Activated T-cell treated with anti-CD3 and anti-CD28 coated beads, Interleukin-2, amount 50 U/mL, for 72 hours (primary cell): ENCODE data around the gene CCDC15. TPM values are rescaled to one million over a fixed set of nuclear protein-coding genes. Genes with fewer than 3 reads are reported as not detected.
"Not testable (repeated sequence)": the region's sequence is repeated elsewhere in the genome, so short reads cannot be mapped to it uniquely, and the experiment has no call there.

Experiments
- ATAC-seq, 2 donors: fragments of 150-1000 bp; cut with Tn5 transposase; replicated peaks in 1 of 2; 2 replicates each; pipeline ENCODE4 v1.10.0; 2021; ENCODE audit warnings: moderate library complexity in 2 of 2, mild to moderate bottlenecking in 1 of 2
- DNase-seq, 2 donors: peaks; one replicate each; pipeline ENCODE4 v3.0.0; 2021 to 2022; ENCODE audit warnings: mixed read lengths in 1 of 2
- H3K27ac Mint-ChIP-seq: one replicate; pipeline ENCODE4 v1.8.0; 2022; ENCODE audit warnings: mild to moderate bottlenecking, moderate library complexity, mixed read lengths
- H3K27me3 Mint-ChIP-seq: one replicate; pipeline ENCODE4 v1.8.0; 2022; ENCODE audit warnings: low read depth, mixed read lengths
- H3K36me3 Mint-ChIP-seq, 2 donors: one replicate each; pipeline ENCODE4 v1.8.0; 2022; ENCODE audit warnings: mixed read lengths in 2 of 2, mild to moderate bottlenecking in 1 of 2; ENCODE audit not compliant: insufficient read depth in 2 of 2
- H3K4me1 Mint-ChIP-seq: one replicate; pipeline ENCODE4 v1.8.0; 2022; ENCODE audit warnings: low read depth, mixed read lengths
- H3K4me3 Mint-ChIP-seq, 2 donors: one replicate each; pipeline ENCODE4 v1.8.0; 2022; ENCODE audit warnings: mild to moderate bottlenecking in 2 of 2, mixed read lengths in 2 of 2, moderate library complexity in 2 of 2
- H3K9me3 Mint-ChIP-seq, 2 donors: one replicate each; pipeline ENCODE4 v1.8.0; 2022; ENCODE audit warnings: mixed read lengths in 2 of 2
- total RNA-seq, 2 donors: library from RNA; stranded (reverse); gene quantifications; one replicate each; pipeline ENCODE4 v1.2.3, GENCODE V29; 2022

The CCDC15 gene
- total RNA-seq, 2 donors from 2014 or later, result 9.1 to 9.9 TPM

GRCh38 chr11:124946735-124947141, 7.3 kb upstream of the CCDC15 start:
- Mint-ChIP-seq H3K27me3 (no peaks in the 10 kb centered on the region), H3K9me3 (peaks cover 5 to 11% of the 10 kb centered on the region in 2 donors), H3K36me3 (peaks cover 5 to 10% of the 10 kb centered on the region in 2 donors), H3K4me1 (peaks cover 20% of the 10 kb centered on the region), H3K4me3 (no peak overlapping the region), H3K27ac (no peak overlapping the region)
- ATAC-seq (no peak), DNase-seq (no peak)

- Mint-ChIP-seq H3K9me3 (peaks cover 5 to 11% of the 10 kb centered on the region in 2 donors), H3K4me1 (peaks cover 3% of the 10 kb centered on the region), H3K4me3 (no peak overlapping the region), H3K27ac (no peak overlapping the region), H3K27me3 (no peaks in the 10 kb centered on the region), H3K36me3 (peaks cover 5 to 10% of the 10 kb centered on the region in 2 donors)
- DNase-seq, result no peak
- no peak for ATAC-seq
These were observed 3.2 kb upstream of the CCDC15 start for GRCh38 chr11:124950601-124951330.

- Mint-ChIP-seq H3K36me3 (peaks cover 5 to 10% of the 10 kb centered on the region in 2 donors), H3K9me3 (peaks cover 5 to 11% of the 10 kb centered on the region in 2 donors), H3K4me3 (no peak overlapping the region), H3K27me3 (no peaks in the 10 kb centered on the region), H3K27ac (no peak overlapping the region), H3K4me1 (peaks cover 5% of the 10 kb centered on the region)
- ATAC-seq (no peak), DNase-seq (no peak)
These were observed 2.7 kb upstream of the CCDC15 start for GRCh38 chr11:124951341-124951740.

- DNase-seq, result no peak
- peaks cover 11% of the 10 kb centered on the region for H3K4me1 Mint-ChIP-seq
- H3K9me3 Mint-ChIP-seq, result no peaks in the 10 kb centered on the region
- H3K36me3 Mint-ChIP-seq, result peaks cover 0 to 2% of the 10 kb centered on the region in 2 donors
- H3K27me3 Mint-ChIP-seq, result no peaks in the 10 kb centered on the region
- H3K27ac Mint-ChIP-seq, result no peak overlapping the region
- no peak for ATAC-seq
- H3K4me3 Mint-ChIP-seq, result no peak overlapping the region
These were observed 571 bp downstream of the CCDC15 start for GRCh38 chr11:124954590-124954955.

- Mint-ChIP-seq H3K36me3 (no peaks in the 10 kb centered on the region), H3K27ac (no peak overlapping the region), H3K9me3 (no peaks in the 10 kb centered on the region), H3K4me1 (peaks cover 11% of the 10 kb centered on the region), H3K4me3 (peak overlapping the region in 1 of 2 donors; percentile 9), H3K27me3 (no peaks in the 10 kb centered on the region)
- ATAC-seq (no peak), DNase-seq (no peak)
These were observed 1.0 kb downstream of the CCDC15 start for GRCh38 chr11:124955035-124955434.

- peak; percentile 9 to 20 for DNase-seq
- H3K4me1 Mint-ChIP-seq, result peaks cover 4% of the 10 kb centered on the region
These were observed 8.1 kb downstream of the CCDC15 start for GRCh38 chr11:124961972-124962609.

GRCh38 chr11:124968197-124968596, 14.2 kb downstream of the CCDC15 start:
- not testable (repeated sequence) for H3K36me3 Mint-ChIP-seq, ATAC-seq, H3K27me3 Mint-ChIP-seq

More at GRCh38 chr11:124961972-124962609, 8.1 kb downstream of the CCDC15 start:
- H3K27me3 Mint-ChIP-seq, result no peaks in the 10 kb centered on the region
- no peak overlapping the region for H3K4me3 Mint-ChIP-seq
- peak; percentile 86 to 88 for ATAC-seq
- peaks cover 0 to 1% of the 10 kb centered on the region in 2 donors for H3K36me3 Mint-ChIP-seq
- H3K9me3 Mint-ChIP-seq, result no peaks in the 10 kb centered on the region
- H3K27ac Mint-ChIP-seq, result no peak overlapping the region

GRCh38 chr11:124970925-124971324, 16.9 kb downstream of the CCDC15 start:
- H3K4me3 Mint-ChIP-seq, result no peak overlapping the region

More at GRCh38 chr11:124968197-124968596, 14.2 kb downstream of the CCDC15 start:
- not testable (repeated sequence) for H3K4me1 Mint-ChIP-seq, DNase-seq, H3K9me3 Mint-ChIP-seq, H3K4me3 Mint-ChIP-seq, H3K27ac Mint-ChIP-seq

GRCh38 chr11:124971810-124972209, 17.8 kb downstream of the CCDC15 start:
- no peak overlapping the region for H3K4me3 Mint-ChIP-seq
- no peak for DNase-seq
- H3K27ac Mint-ChIP-seq, result no peak overlapping the region
- H3K27me3 Mint-ChIP-seq, result no peaks in the 10 kb centered on the region
- no peak for ATAC-seq
- H3K4me1 Mint-ChIP-seq, result no peaks in the 10 kb centered on the region
- H3K9me3 Mint-ChIP-seq, result no peaks in the 10 kb centered on the region
- H3K36me3 Mint-ChIP-seq, result no peaks in the 10 kb centered on the region

More at GRCh38 chr11:124970925-124971324, 16.9 kb downstream of the CCDC15 start:
- no peak for DNase-seq
- ATAC-seq, result no peak
- H3K27me3 Mint-ChIP-seq, result no peaks in the 10 kb centered on the region
- no peak overlapping the region for H3K27ac Mint-ChIP-seq
- H3K9me3 Mint-ChIP-seq, result no peaks in the 10 kb centered on the region
- H3K4me1 Mint-ChIP-seq, result no peaks in the 10 kb centered on the region
- peaks cover 0 to 1% of the 10 kb centered on the region in 2 donors for H3K36me3 Mint-ChIP-seq

GRCh38 chr11:124976531-124976930, 22.5 kb downstream of the CCDC15 start:
- Mint-ChIP-seq H3K27me3 (no peaks in the 10 kb centered on the region), H3K4me3 (no peak overlapping the region), H3K27ac (no peak overlapping the region), H3K4me1 (no peaks in the 10 kb centered on the region), H3K36me3 (peaks cover 8 to 31% of the 10 kb centered on the region in 2 donors), H3K9me3 (peaks cover 10 to 22% of the 10 kb centered on the region in 2 donors)
- ATAC-seq, result no peak
- DNase-seq, result no peak

- Mint-ChIP-seq H3K36me3 (peaks cover 9 to 35% of the 10 kb centered on the region in 2 donors), H3K4me1 (no peaks in the 10 kb centered on the region), H3K27me3 (no peaks in the 10 kb centered on the region), H3K4me3 (no peak overlapping the region), H3K9me3 (peaks cover 12 to 22% of the 10 kb centered on the region in 2 donors), H3K27ac (no peak overlapping the region)
- no peak for DNase-seq
- no peak for ATAC-seq
These were observed 23.0 kb downstream of the CCDC15 start for GRCh38 chr11:124977006-124977405.

- ATAC-seq (no peak), DNase-seq (no peak)
- peaks cover 15 to 24% of the 10 kb centered on the region in 2 donors for H3K9me3 Mint-ChIP-seq
- no peak overlapping the region for H3K4me3 Mint-ChIP-seq
- H3K27me3 Mint-ChIP-seq, result no peaks in the 10 kb centered on the region
- H3K4me1 Mint-ChIP-seq, result no peaks in the 10 kb centered on the region
- peaks cover 18 to 44% of the 10 kb centered on the region in 2 donors for H3K36me3 Mint-ChIP-seq
- no peak overlapping the region for H3K27ac Mint-ChIP-seq
These were observed 24.3 kb downstream of the CCDC15 start for GRCh38 chr11:124978316-124978715.

- peaks cover 18 to 45% of the 10 kb centered on the region in 2 donors for H3K36me3 Mint-ChIP-seq
- ATAC-seq (no peak), DNase-seq (no peak)
- H3K27me3 Mint-ChIP-seq, result no peaks in the 10 kb centered on the region
- no peaks in the 10 kb centered on the region for H3K4me1 Mint-ChIP-seq
- H3K9me3 Mint-ChIP-seq, result peaks cover 15 to 24% of the 10 kb centered on the region in 2 donors
- H3K27ac Mint-ChIP-seq, result no peak overlapping the region
- no peak overlapping the region for H3K4me3 Mint-ChIP-seq
These were observed 28.0 kb downstream of the CCDC15 start for GRCh38 chr11:124982043-124982442.
